HG02870 (cell line): ENCODE data around the gene TSFM.
"Not testable (repeated sequence)": the region's sequence is repeated elsewhere in the genome, so short reads cannot be mapped to it uniquely, and the experiment has no call there.

Experiments
- ATAC-seq: cut with Tn5 transposase; IDR thresholded peaks from one replicate; pipeline ENCODE4 v1.9.1; 2021; ENCODE audit warnings: mild to moderate bottlenecking, moderate library complexity; ENCODE audit not compliant: unreplicated experiment

The TSFM gene

DNA sequence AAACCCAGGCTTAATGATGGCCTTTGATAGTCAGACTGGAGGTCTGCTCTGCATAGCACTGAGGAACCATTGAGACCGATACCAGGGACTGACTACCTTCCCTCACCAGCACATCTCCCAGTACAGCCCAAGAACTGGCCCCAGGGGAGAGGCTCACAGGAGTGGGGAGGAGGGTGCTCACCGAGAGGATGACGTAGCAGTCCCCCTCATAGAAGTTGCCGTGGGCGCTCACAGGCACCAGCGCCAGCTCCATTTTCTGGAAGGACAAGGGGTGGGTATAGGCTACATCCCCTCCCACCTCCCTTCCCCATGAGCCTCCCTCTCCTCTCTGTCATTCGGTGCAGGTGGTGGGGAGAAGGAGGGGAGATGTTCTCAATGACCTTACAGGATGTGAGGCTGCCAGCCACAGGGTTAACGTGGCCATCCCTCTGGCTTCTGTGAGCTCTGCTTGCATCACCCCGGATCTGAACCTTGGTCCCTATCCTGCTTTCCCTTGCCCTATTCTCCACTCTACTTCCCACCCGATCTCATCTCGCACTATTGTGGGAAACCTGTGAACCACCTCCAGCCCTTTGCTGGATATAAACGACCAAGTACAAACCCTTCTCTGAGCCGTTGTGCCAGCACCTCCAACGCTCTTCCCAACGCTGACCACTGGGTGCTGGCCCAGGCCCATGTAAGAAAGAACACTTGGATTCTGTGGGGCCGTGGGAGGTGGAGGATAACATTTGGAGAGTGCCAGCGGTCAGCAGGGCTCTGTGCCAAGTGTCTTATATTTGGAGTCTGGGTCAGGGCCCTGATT lies 31.6 kb downstream of the TSFM start:
- ATAC-seq = no peak

- ATAC-seq = no peak
Measured at GRCh38 chr12:57815177-57816000, 32.8 kb downstream of the TSFM start.

- ATAC-seq = no peak
Measured at GRCh38 chr12:57816001-57816854, 33.6 kb downstream of the TSFM start.

- no peak for ATAC-seq
Measured at GRCh38 chr12:57816855-57817151, 34.2 kb downstream of the TSFM start.

- ATAC-seq = no peak
Measured at GRCh38 chr12:57817261-57817989, 34.8 kb downstream of the TSFM start.

DNA sequence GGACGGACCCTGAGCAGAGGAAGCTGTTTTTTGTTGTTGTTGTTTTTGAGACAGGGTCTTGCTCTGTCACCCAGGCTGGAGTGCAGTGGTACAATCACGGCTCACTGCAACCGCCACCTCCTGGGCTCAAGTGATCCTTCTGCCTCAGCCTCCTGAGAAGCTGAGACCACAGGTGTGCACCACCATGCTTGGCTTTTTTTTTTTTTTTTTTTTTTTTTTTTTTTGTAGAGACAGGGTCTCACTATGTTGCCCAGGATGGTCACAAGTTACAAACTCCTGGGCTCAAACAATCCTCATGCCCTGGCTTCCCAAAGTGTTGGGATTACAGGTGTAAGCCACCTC lies 35.4 kb downstream of the TSFM start:
- not testable (repeated sequence) for ATAC-seq

- not testable (repeated sequence) for ATAC-seq
Measured at GRCh38 chr12:57820119-57820518, 37.5 kb downstream of the TSFM start.

GRCh38 chr12:57821015-57821414 lies 38.4 kb downstream of the TSFM start:
- not testable (repeated sequence) for ATAC-seq

DNA sequence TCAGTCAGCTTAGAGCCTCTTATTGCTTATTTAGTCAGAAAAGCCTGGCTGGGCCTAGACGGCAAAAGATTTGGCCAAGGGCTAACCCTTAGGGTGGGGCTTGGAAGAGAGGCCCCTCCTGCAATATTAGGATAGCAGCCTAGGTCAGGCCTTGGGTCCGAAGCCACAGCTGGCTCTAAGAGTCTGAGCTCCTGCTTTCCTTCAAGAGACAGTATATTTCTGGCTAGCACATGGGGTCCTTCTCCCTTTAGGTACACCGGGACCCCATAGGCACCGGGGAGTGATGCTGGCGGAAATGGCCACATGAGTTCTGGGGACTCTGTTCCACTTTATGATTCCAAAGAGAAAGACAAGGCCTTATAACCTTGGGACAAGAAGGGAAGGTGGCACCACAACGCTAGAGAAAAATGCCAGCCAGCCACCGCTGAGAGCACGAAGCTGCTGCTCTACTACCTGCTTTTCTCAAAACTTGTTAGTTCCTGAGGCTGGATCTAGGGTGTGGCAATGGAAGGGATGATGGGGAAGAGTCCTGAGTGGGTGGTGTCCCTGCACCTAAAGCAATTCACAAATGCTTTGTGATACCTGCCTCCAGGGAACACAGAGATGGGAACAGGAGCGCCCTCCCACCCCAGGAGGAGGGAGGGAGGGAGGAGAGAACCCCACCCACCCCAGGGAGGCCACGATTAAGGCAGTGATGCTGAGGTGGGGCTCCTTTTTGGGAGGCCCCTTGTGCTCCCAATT lies 39.1 kb downstream of the TSFM start:
- no peak for ATAC-seq

DNA sequence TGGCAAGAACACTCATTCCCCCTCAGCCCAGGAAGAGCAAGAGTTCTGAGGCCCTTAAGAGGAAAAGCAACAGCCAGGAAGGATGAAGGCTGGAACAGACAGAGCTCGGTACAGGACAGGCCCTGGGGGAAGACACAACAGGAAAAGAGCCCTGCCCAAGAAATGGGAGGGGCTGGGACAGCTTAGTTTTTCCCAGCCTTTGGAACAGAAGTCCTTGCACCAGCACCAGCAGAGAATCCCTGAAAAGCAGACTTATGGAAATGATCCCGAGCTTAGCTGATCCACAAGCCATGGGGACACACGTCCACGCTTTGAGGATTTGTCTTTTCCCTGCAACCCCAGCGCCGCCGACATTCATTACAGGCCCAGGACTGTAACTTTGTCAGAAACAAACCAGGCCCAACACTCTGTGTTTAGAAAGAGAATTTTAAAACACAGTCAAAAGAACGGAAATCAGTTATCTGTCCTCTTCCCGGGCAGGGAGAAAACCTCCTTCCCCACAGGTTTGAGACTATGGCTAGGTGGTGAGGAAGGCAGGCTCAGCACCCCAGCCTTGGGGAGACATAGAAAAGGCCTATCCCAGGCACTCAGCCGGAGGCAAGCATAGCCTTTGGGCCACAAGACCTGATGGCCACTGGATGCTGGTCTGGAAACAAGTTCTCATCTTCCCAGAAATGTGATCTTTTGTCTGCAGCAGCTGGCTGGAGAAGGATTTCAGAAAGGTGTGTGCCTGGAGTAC lies 40.0 kb downstream of the TSFM start:
- no peak for ATAC-seq

GRCh38 chr12:57823131-57823907 lies 40.7 kb downstream of the TSFM start:
- no peak for ATAC-seq

GRCh38 chr12:57823908-57824640 lies 41.5 kb downstream of the TSFM start:
- ATAC-seq = no peak

GRCh38 chr12:57825451-57825850 lies 42.9 kb downstream of the TSFM start:
- no peak for ATAC-seq

GRCh38 chr12:57826400-57826799 lies 43.8 kb downstream of the TSFM start:
- no peak for ATAC-seq

- no peak for ATAC-seq
Measured at GRCh38 chr12:57826966-57827365, 44.4 kb downstream of the TSFM start.

DNA sequence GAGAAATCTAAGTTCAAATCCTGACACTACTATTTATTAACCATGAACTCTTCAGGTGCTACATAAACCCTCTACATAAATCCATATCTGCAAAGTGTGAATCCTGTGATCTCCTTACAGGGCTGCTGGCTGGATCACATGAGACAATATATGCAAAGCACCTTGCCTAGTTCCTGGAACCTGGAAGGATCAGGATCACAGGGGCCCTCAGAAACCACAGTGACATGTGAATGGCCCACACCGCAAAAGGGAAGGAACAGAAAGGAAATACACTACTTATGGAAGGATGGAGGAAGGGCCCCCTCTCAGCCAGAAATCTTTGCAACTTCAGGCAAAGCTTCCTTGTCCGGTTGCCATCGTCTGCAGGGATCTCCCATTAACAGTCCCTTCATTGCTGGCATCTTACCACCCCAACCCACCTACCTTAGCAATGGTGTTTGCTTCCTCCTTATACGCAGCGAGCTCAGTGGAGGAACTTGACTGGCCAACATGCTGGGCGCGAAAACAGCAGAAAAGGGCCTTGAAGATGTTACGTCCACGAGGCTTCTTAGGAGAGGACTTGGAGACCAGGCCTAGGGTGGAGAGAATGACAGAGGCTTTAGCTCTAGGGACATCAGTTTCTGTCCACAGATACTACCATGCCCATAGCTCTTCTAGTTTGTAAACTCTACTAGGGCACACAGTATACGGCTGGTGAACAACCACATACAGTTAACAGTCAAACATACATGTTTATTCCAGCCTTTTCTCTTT lies 46.6 kb downstream of the TSFM start:
- ATAC-seq = no peak

DNA sequence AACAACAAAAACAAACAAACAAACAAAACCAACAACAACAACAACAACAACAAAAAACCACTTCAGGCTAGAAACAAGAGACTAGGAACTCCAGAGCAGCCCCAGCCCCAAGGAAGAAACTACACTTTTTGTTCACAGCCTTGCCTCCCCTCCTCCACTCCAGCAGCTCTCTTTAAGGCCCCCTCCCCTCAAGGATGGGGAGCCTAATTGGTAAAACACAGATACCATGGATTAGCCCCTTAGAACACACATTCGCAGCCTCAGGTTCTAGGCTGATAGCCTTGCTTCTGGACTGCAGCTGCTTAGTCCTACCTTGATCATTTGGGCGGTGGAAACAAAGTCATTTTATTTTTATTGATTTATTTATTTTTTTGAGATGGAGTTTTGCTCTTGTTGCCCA lies 47.8 kb downstream of the TSFM start:
- no peak for ATAC-seq
